Erythroblast (primary cell): ENCODE results near the gene SEZ6L.

ENCODE experiments used
- GATA1 ChIP-seq: IDR thresholded peaks from 2 replicates; pipeline ENCODE4 v1.6.1; 2011; ENCODE audit warnings: low read depth, mild to moderate bottlenecking, control low read depth, low read length, moderate library complexity
- POLR2A ChIP-seq: IDR thresholded peaks from 2 replicates; pipeline ENCODE4 v1.6.1; 2011; ENCODE audit warnings: mild to moderate bottlenecking, low read length

GRCh38 chr22:26168330-26168851, 871 bp upstream of the SEZ6L start:
- TF ChIP-seq POLR2A (no peak), GATA1 (no peak)
